ENCODE data around the gene IBTK. TPM values are rescaled to one million over a fixed set of nuclear protein-coding genes. Genes with fewer than 3 reads are reported as not detected.

The IBTK gene
- polyA plus RNA-seq, 1 donor (not counting 4 experiments of a cell fraction or from before 2014, with no cell fraction given): 27.0 TPM

- dilution Hi-C loops (cut with MboI; ENCODE audit: extremely low pct_ligation_motif_present, low sequenced_read_pairs): no loop called here
- H3K4me2 ChIP-seq (ENCODE audit: control insufficient read depth, extremely low read depth, insufficient read depth, low read depth, low read length): peak overlapping the region; percentile 74
- peak overlapping the region; percentile 76 for H3K27ac ChIP-seq (ENCODE audit: control insufficient read depth, insufficient read depth, low read length)
- no peaks in the 10 kb centered on the region for H3K36me3 ChIP-seq (ENCODE audit: control insufficient read depth in 2 of 2, extremely low read depth in 1 of 2, insufficient read depth in 2 of 2, low read length in 2 of 2)
- H3K9me1 ChIP-seq (ENCODE audit: control insufficient read depth, extremely low read depth, insufficient read depth, low read length): no peaks in the 10 kb centered on the region
- no peaks in the 10 kb centered on the region for H3K79me2 ChIP-seq (ENCODE audit: control insufficient read depth, insufficient read depth, low read length)
- no peak for TF ChIP-seq EZH2 (IDR thresholded peaks at IDR 0.05; ENCODE audit: low read length)
- H3K27me3 ChIP-seq (ENCODE audit: control insufficient read depth, extremely low read depth, insufficient read depth, low read length): no peaks in the 10 kb centered on the region
- FAIRE-seq: peak; percentile 99
- peak overlapping the region; percentile 28 for H2AFZ ChIP-seq (ENCODE audit: control insufficient read depth, low read length)
- H3K9me3 ChIP-seq (ENCODE audit: control insufficient read depth, low read depth, low read length): no peaks in the 10 kb centered on the region
- H3K4me1 ChIP-seq (ENCODE audit: control insufficient read depth, extremely low read depth, insufficient read depth, low read length): peaks cover 16% of the 10 kb centered on the region
- DNase-seq (ENCODE audit: low read depth, low spot score): peak; percentile 66
- peak overlapping the region; percentile 51 for H3K9ac ChIP-seq (ENCODE audit: control insufficient read depth, extremely low read depth, insufficient read depth, low read length)
- peak overlapping the region in 2 of 3 experiments; percentile 11 to 30 for H3K4me3 ChIP-seq (ENCODE audit: control insufficient read depth in 2 of 3, extremely low read depth in 1 of 3, insufficient read depth in 2 of 3, low read depth in 1 of 3, low read length in 3 of 3)
- no peaks in the 10 kb centered on the region for H4K20me1 ChIP-seq (ENCODE audit: control insufficient read depth, extremely low read depth, insufficient read depth, low read length)
These were observed 103.3 kb downstream of the IBTK start for GRCh38 chr6:82144007-82144851.

- DNase-seq (ENCODE audit: low read depth, low spot score) (no peak), FAIRE-seq (no peak)
- no peaks in the 10 kb centered on the region for H3K79me2 ChIP-seq (ENCODE audit: control insufficient read depth, insufficient read depth, low read length)
- no peak overlapping the region for H2AFZ ChIP-seq (ENCODE audit: control insufficient read depth, low read length)
- TF ChIP-seq EZH2 (IDR thresholded peaks at IDR 0.05; ENCODE audit: low read length): no peak
- TF ChIP-seq CTCF (optimal IDR thresholded peaks at IDR 0.05 in 1 of 3, IDR thresholded peaks at IDR 0.05 in 1 of 3, conservative IDR thresholded peaks at IDR 0.05 in 1 of 3; ENCODE audit: extremely low read depth in 1 of 3, insufficient read depth in 2 of 3, low read length in 3 of 3): no peak
- dilution Hi-C loops (cut with MboI; ENCODE audit: extremely low pct_ligation_motif_present, low sequenced_read_pairs): no loop called here
- no peaks in the 10 kb centered on the region for H3K36me3 ChIP-seq (ENCODE audit: control insufficient read depth in 2 of 2, extremely low read depth in 1 of 2, insufficient read depth in 2 of 2, low read length in 2 of 2)
- H3K27ac ChIP-seq (ENCODE audit: control insufficient read depth, insufficient read depth, low read length): no peak overlapping the region
- no peaks in the 10 kb centered on the region for H4K20me1 ChIP-seq (ENCODE audit: control insufficient read depth, extremely low read depth, insufficient read depth, low read length)
- no peak overlapping the region for H3K4me2 ChIP-seq (ENCODE audit: control insufficient read depth, extremely low read depth, insufficient read depth, low read depth, low read length)
- H3K27me3 ChIP-seq (ENCODE audit: control insufficient read depth, extremely low read depth, insufficient read depth, low read length): no peaks in the 10 kb centered on the region
- no peaks in the 10 kb centered on the region for H3K9me1 ChIP-seq (ENCODE audit: control insufficient read depth, extremely low read depth, insufficient read depth, low read length)
- H3K4me3 ChIP-seq (ENCODE audit: control insufficient read depth in 2 of 3, extremely low read depth in 1 of 3, insufficient read depth in 2 of 3, low read depth in 1 of 3, low read length in 3 of 3): no peak overlapping the region
- no peaks in the 10 kb centered on the region for H3K9me3 ChIP-seq (ENCODE audit: control insufficient read depth, low read depth, low read length)
- no peak overlapping the region for H3K9ac ChIP-seq (ENCODE audit: control insufficient read depth, extremely low read depth, insufficient read depth, low read length)
- H3K4me1 ChIP-seq (ENCODE audit: control insufficient read depth, extremely low read depth, insufficient read depth, low read length): peaks cover 16% of the 10 kb centered on the region
These were observed 104.5 kb downstream of the IBTK start for GRCh38 chr6:82143041-82143481.
